WI38 (cell line): ENCODE results near the gene PITRM1.
A peak's percentile ranks its signal among the peaks of the same experiment; 100 is the strongest.
"Not testable (repeated sequence)": the region's sequence is repeated elsewhere in the genome, so short reads cannot be mapped to it uniquely, and the experiment has no call there.

ENCODE experiments used
- H3K4me3 ChIP-seq: 2 replicates; pipeline ENCODE4 v1.5.1; 2011; ENCODE audit warnings: low read depth, mild to moderate bottlenecking, control low read depth, low read length
- TF ChIP-seq, protein P1 (sequence below): IDR thresholded peaks from 2 replicates; pipeline ENCODE4 v1.5.1; 2012; ENCODE audit warnings: low read depth, mild to moderate bottlenecking, control low read depth, low read length

Gene PITRM1

DNA sequence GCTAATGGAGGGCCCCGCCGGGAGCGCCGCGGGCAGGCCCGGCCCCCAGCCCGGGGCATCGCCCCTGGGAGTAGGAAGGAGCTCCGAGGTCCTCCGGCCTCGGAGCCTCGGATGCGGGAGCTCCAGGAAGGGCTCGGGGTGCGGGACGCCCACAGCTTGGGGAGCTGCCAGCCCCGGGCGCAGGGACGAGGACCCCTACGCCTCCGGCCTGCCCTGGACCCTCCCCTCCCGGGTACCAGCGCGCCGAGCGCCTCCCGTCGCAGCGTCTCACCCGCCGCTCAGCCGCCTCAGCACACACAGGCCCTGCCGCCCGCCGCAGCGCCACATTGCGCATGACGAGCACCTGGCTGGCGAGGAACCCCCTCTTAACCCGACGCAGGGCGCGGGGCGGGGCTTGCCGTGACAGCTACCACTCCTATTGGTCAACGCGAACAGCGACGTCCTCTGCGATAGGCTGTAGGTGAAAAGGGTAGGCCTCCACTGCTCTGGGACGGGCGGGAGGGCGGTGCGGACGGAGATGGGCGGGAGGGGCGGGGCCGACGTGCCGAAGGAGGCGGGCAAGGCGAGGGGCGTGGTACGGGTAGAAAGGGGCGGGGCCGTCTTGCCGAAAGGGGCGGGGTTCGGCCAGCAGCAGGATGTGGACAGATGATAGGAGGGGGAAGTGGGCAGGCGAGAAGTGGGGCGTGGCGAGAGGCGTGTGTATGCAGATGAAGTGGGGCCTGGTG is at the start of gene PITRM1:
TSS of gene PITRM1 (minus strand) at position 337 of the 725 bp plus-strand sequence. CDS start at position 327, 10 bp downstream.
- peak within 1 kb of the TSS; percentile 91 for H3K4me3 ChIP-seq
- TF ChIP-seq, protein P1, sequence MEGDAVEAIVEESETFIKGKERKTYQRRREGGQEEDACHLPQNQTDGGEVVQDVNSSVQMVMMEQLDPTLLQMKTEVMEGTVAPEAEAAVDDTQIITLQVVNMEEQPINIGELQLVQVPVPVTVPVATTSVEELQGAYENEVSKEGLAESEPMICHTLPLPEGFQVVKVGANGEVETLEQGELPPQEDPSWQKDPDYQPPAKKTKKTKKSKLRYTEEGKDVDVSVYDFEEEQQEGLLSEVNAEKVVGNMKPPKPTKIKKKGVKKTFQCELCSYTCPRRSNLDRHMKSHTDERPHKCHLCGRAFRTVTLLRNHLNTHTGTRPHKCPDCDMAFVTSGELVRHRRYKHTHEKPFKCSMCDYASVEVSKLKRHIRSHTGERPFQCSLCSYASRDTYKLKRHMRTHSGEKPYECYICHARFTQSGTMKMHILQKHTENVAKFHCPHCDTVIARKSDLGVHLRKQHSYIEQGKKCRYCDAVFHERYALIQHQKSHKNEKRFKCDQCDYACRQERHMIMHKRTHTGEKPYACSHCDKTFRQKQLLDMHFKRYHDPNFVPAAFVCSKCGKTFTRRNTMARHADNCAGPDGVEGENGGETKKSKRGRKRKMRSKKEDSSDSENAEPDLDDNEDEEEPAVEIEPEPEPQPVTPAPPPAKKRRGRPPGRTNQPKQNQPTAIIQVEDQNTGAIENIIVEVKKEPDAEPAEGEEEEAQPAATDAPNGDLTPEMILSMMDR: no peak

- no peak overlapping the region for H3K4me3 ChIP-seq
These were observed 49.5 kb upstream of the PITRM1 start for GRCh38 chr10:3222068-3222467.

GRCh38 chr10:3221601-3222000 is 49.0 kb upstream of the PITRM1 start:
- not testable (repeated sequence) for H3K4me3 ChIP-seq

More at GRCh38 chr10:3222068-3222467, 49.5 kb upstream of the PITRM1 start:
- TF ChIP-seq, protein P1: no peak

GRCh38 chr10:3220853-3221252 is 48.3 kb upstream of the PITRM1 start:
- no peak overlapping the region for H3K4me3 ChIP-seq
- TF ChIP-seq, protein P1: no peak

GRCh38 chr10:3219021-3219628 is 46.5 kb upstream of the PITRM1 start:
- not testable (repeated sequence) for H3K4me3 ChIP-seq

GRCh38 chr10:3217853-3218252 is 45.3 kb upstream of the PITRM1 start:
- H3K4me3 ChIP-seq: no peak overlapping the region
- TF ChIP-seq, protein P1: no peak

GRCh38 chr10:3217301-3217700 is 44.7 kb upstream of the PITRM1 start:
- TF ChIP-seq, protein P1: no peak
- no peak overlapping the region for H3K4me3 ChIP-seq

- TF ChIP-seq, protein P1: no peak
- no peak overlapping the region for H3K4me3 ChIP-seq
These were observed 42.7 kb upstream of the PITRM1 start for GRCh38 chr10:3215153-3215775.
